ENCODE results near the gene GZMB.

DNA sequence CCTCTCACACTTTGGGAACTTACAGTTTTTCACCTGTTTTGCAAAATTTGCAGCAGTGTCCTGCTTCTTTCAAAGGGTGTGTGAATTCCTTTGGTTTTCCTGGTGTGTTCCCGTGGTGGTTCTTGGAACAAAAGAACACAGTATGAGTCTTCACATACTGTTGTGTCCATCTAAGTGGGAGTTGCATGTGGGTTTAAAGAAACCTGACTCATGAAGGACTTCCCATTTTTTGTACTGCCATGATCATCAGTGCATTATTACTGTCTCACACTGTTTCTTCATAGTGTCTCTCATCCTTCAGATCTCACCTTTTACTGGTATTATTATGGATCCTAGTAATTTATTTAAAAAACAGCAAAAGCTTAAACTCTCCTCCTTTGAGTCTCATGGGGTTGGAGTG lies 20.7 kb downstream of the GZMB start:
- TF ChIP-seq, protein P1, sequence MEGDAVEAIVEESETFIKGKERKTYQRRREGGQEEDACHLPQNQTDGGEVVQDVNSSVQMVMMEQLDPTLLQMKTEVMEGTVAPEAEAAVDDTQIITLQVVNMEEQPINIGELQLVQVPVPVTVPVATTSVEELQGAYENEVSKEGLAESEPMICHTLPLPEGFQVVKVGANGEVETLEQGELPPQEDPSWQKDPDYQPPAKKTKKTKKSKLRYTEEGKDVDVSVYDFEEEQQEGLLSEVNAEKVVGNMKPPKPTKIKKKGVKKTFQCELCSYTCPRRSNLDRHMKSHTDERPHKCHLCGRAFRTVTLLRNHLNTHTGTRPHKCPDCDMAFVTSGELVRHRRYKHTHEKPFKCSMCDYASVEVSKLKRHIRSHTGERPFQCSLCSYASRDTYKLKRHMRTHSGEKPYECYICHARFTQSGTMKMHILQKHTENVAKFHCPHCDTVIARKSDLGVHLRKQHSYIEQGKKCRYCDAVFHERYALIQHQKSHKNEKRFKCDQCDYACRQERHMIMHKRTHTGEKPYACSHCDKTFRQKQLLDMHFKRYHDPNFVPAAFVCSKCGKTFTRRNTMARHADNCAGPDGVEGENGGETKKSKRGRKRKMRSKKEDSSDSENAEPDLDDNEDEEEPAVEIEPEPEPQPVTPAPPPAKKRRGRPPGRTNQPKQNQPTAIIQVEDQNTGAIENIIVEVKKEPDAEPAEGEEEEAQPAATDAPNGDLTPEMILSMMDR (IDR thresholded peaks at IDR 0.05; ENCODE audit: extremely low read depth in 1 of 2, insufficient read depth in 1 of 2, low read depth in 1 of 2, low read length in 2 of 2), result no peak
- TF ChIP-seq POLR2AphosphoS5 (IDR thresholded peaks at IDR 0.05; ENCODE audit: insufficient read depth, low read depth, low read length), result no peak
